CD4-positive, alpha-beta T cell treated with Interleukin-2 at 100 ng/mL for 4 hours (primary cell): ENCODE results near the gene ETV6.
"Not testable (repeated sequence)": the region's sequence is repeated elsewhere in the genome, so short reads cannot be mapped to it uniquely, and the experiment has no call there.

ENCODE experiments used
- DNase-seq: peaks from one replicate; pipeline ENCODE4 v3.0.0-alpha.2; 2020; ENCODE audit warnings: low spot score

The ETV6 gene

GRCh38 chr12:11884706-11885105 lies 235.2 kb downstream of the ETV6 start:
- no peak for DNase-seq

- no peak for DNase-seq
Measured at GRCh38 chr12:11885261-11886038, 236.0 kb downstream of the ETV6 start.

- DNase-seq, result no peak
Measured at GRCh38 chr12:11886339-11886738, 236.9 kb downstream of the ETV6 start.

- DNase-seq, result no peak
Measured at GRCh38 chr12:11888029-11888428, 238.6 kb downstream of the ETV6 start.

GRCh38 chr12:11891346-11891745 lies 241.9 kb downstream of the ETV6 start:
- no peak for DNase-seq

- no peak for DNase-seq
Measured at GRCh38 chr12:11891754-11892386, 242.4 kb downstream of the ETV6 start.

GRCh38 chr12:11893998-11894397 lies 244.5 kb downstream of the ETV6 start:
- DNase-seq, result no peak

- DNase-seq, result no peak
Measured at GRCh38 chr12:11894890-11895289, 245.4 kb downstream of the ETV6 start.

- DNase-seq, result no peak
Measured at GRCh38 chr12:11895421-11896078, 246.1 kb downstream of the ETV6 start.

GRCh38 chr12:11896417-11896929 lies 247.0 kb downstream of the ETV6 start:
- DNase-seq, result no peak

- DNase-seq, result no peak
Measured at GRCh38 chr12:11897923-11898322, 248.4 kb downstream of the ETV6 start.

- no peak for DNase-seq
Measured at GRCh38 chr12:11901701-11902524, 252.4 kb downstream of the ETV6 start.

GRCh38 chr12:11902525-11902875 lies 253.0 kb downstream of the ETV6 start:
- no peak for DNase-seq

- DNase-seq, result no peak
Measured at GRCh38 chr12:11904124-11904523, 254.7 kb downstream of the ETV6 start.

GRCh38 chr12:11905534-11905933 lies 256.1 kb downstream of the ETV6 start:
- no peak for DNase-seq

GRCh38 chr12:11906286-11906935 lies 256.9 kb downstream of the ETV6 start:
- no peak for DNase-seq

GRCh38 chr12:11907625-11908024 lies 258.2 kb downstream of the ETV6 start:
- no peak for DNase-seq

- DNase-seq, result not testable (repeated sequence)
Measured at GRCh38 chr12:11909406-11909805, 259.9 kb downstream of the ETV6 start.

GRCh38 chr12:11916113-11916512 lies 266.6 kb downstream of the ETV6 start:
- DNase-seq, result no peak

- DNase-seq, result no peak
Measured at GRCh38 chr12:11916771-11917170, 267.3 kb downstream of the ETV6 start.

GRCh38 chr12:11917501-11917900 lies 268.0 kb downstream of the ETV6 start:
- no peak for DNase-seq

GRCh38 chr12:11920231-11920630 lies 270.8 kb downstream of the ETV6 start:
- no peak for DNase-seq
